Body of pancreas (tissue), 4 donors: ENCODE measurements around the gene MARS2. TPM values are rescaled to one million over a fixed set of nuclear protein-coding genes. Genes with fewer than 3 reads are reported as not detected.
A peak's percentile ranks its signal among the peaks of the same experiment; 100 is the strongest.

Experiments used
- ATAC-seq: fragments of 150-250 bp; one replicate; pipeline ENCODE4 v1.9.1; 2016
- DNase-seq, 4 donors: peaks; one replicate each; pipeline ENCODE4 v3.0.0-alpha.2; 2019
- H3K27ac ChIP-seq, 4 donors: fragments of 200-600 bp; sonication (generic); 1 replicate in 3 of 4; 2 replicates in 1 of 4; pipeline versions ENCODE4 v1.5.1 to v1.6.1; 2016 to 2019; ENCODE audit warnings: mild to moderate bottlenecking in 1 of 4, mixed read lengths in 1 of 4, moderate library complexity in 1 of 4
- H3K27me3 ChIP-seq, 2 donors: fragments of 200-600 bp; sonication (generic); one replicate each; pipeline ENCODE4 v1.6.0; 2016; ENCODE audit warnings: mild to moderate bottlenecking in 1 of 2
- H3K36me3 ChIP-seq, 2 donors: fragments of 200-600 bp; sonication (generic); replicated peaks in 1 of 2; 2 replicates each; pipeline ENCODE4 v1.5.1; 2016; ENCODE audit warnings: low read depth in 2 of 2; ENCODE audit not compliant: insufficient read depth in 1 of 2
- H3K4me1 ChIP-seq: fragments of 200-600 bp; sonication (generic); one replicate; pipeline ENCODE4 v1.6.0; 2016
- H3K4me3 ChIP-seq, 2 donors: fragments of 200-600 bp; sonication (generic); 1 replicate in 1 of 2; 2 replicates in 1 of 2; pipeline ENCODE4 v1.5.1; 2016 to 2019
- H3K9me3 ChIP-seq, 3 donors: fragments of 200-600 bp; sonication (generic); 1 replicate in 2 of 3; 2 replicates in 1 of 3; pipeline ENCODE4 v1.5.1; 2016
- CTCF ChIP-seq, 7 experiments: fragments of 450-650 bp in 4 of 7; fragments of 200-600 bp in 3 of 7; sonication (generic) in 3 of 7; IDR thresholded peaks; one replicate each; pipeline ENCODE4 v1.5.1; 2016 to 2019; ENCODE audit warnings: antibody characterized with exemption in 7 of 7
- POLR2A ChIP-seq, 3 donors: fragments of 450-650 bp; IDR thresholded peaks; one replicate each; pipeline ENCODE4 v1.6.1; 2016; ENCODE audit warnings: antibody characterized with exemption in 3 of 3, mild to moderate bottlenecking in 2 of 3
- WGBS, 2 donors: methylation state at CpG; one replicate each; pipeline ENCODE4 v1.1.5; 2017; 5-methylcytosine and 5-hydroxymethylcytosine counted together
- intact Hi-C: fragments of 100-400 bp; cut with DNase I; formaldehyde crosslinking; loops from one replicate; pipeline ENCODE4 v1.15.1; 2023
- total RNA-seq, 2 donors: library from RNA; depleted of rRNA; stranded (reverse); fragments of >200 nt; gene quantifications; one replicate each; pipeline ENCODE4 v1.1.0, GENCODE V29; 2016

The MARS2 gene
- total RNA-seq, 2 donors from 2014 or later = 6.5 to 12.2 TPM

- intact Hi-C loops = no loop called here
- ATAC-seq = no peak
Measured at GRCh38 chr2:197669077-197669476, 36.1 kb upstream of the MARS2 start.

DNA sequence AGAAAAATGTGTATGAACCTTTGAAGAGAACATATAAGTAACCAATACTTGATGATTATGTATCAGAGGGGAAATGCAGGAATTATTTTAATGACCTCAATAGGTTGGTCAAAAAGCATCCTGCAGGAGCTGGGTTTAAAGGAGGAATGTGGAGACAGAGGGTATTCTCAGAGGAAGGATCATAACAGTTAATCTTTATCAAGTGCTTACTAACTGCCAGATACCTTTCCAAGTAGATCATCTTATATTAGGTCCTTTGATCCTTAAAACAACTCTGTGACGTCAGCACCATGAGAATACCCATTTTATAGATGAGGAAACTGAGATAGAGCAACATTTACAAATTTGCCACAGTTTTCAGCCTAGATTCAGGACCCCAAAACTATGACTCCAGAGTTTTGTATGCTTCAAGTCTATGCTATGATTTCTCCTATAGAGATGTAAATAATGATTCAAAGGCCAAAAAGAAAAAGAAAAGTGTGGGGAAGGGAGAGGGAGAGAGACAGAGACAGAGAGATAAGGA lies 32.7 kb upstream of the MARS2 start:
- no peak for ATAC-seq
- Histone ChIP-seq H3K36me3 (no peaks in the 10 kb centered on the region), H3K27ac (no peak overlapping the region), H3K27me3 (no peaks in the 10 kb centered on the region), H3K9me3 (no peaks in the 10 kb centered on the region), H3K4me3 (no peak overlapping the region), H3K4me1 (no peaks in the 10 kb centered on the region)
- TF ChIP-seq CTCF (IDR thresholded peaks at IDR 0.05) (no peak), POLR2A (IDR thresholded peaks at IDR 0.05) (no peak)
- DNase-seq = no peak
- intact Hi-C loops = no loop called here
- 21 to 24% methylated on average over 1 of the region's 1 CpG for WGBS, 2 donors

More at GRCh38 chr2:197669077-197669476, 36.1 kb upstream of the MARS2 start:
- Histone ChIP-seq H3K4me1 (no peaks in the 10 kb centered on the region), H3K4me3 (no peak overlapping the region), H3K36me3 (no peaks in the 10 kb centered on the region), H3K27me3 (no peaks in the 10 kb centered on the region), H3K27ac (no peak overlapping the region), H3K9me3 (peaks cover 0 to 6% (median 0%) of the 10 kb centered on the region in 3 donors)
- no peak for DNase-seq
- TF ChIP-seq CTCF (IDR thresholded peaks at IDR 0.05) = no peak
- TF ChIP-seq POLR2A (IDR thresholded peaks at IDR 0.05) = no peak

GRCh38 chr2:197673106-197673505 lies 32.1 kb upstream of the MARS2 start:
- Histone ChIP-seq H3K27ac (peak overlapping the region in 2 of 4 donors; percentile 8 to 41), H3K9me3 (no peaks in the 10 kb centered on the region), H3K27me3 (no peaks in the 10 kb centered on the region), H3K36me3 (no peaks in the 10 kb centered on the region), H3K4me3 (no peak overlapping the region), H3K4me1 (no peaks in the 10 kb centered on the region)
- no peak for DNase-seq
- WGBS, 2 donors = 51 to 52% methylated on average over 5 of the region's 5 CpGs
- intact Hi-C loops = no loop called here
- no peak for TF ChIP-seq POLR2A (IDR thresholded peaks at IDR 0.05)
- ATAC-seq = peak; percentile 30

- TF ChIP-seq POLR2A (IDR thresholded peaks at IDR 0.05) (no peak), CTCF (IDR thresholded peaks at IDR 0.05) (no peak)
- no peaks in the 10 kb centered on the region for H3K9me3 ChIP-seq
- H3K4me3 ChIP-seq = no peak overlapping the region
- no peaks in the 10 kb centered on the region for H3K4me1 ChIP-seq
- H3K36me3 ChIP-seq = no peaks in the 10 kb centered on the region
- H3K27ac ChIP-seq = peak overlapping the region in 2 of 4 donors; percentile 8 to 41
- DNase-seq (no peak), ATAC-seq (no peak)
- no peaks in the 10 kb centered on the region for H3K27me3 ChIP-seq
- WGBS, 2 donors = 9 to 22% methylated on average over 1 of the region's 1 CpG
- intact Hi-C loops = no loop called here
Measured at GRCh38 chr2:197673606-197674005, 31.6 kb upstream of the MARS2 start.

DNA sequence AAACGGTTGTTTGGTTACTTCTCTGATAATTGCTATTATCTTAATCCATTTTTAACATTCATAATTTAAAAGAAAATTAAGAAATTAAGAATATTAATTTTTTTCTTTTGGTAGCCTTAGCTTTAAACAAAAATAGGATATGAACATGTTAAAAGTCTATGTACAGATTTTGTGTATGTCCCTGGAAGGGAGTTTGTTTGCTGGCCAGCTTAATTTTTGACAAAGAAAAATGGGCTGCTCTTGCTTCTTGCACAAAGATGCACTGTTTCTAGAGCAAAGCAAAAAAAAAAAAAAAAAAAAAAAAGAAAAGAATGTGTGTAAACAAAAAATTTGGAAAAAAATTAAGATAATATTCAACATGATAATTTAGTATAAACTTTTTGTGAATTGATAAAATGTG lies 31.1 kb upstream of the MARS2 start:
- DNase-seq (no peak), ATAC-seq (no peak)
- H3K27ac ChIP-seq = peak overlapping the region in 2 of 4 donors; percentile 8 to 67
- WGBS, 2 donors = 3 to 23% methylated on average over 1 of the region's 1 CpG
- H3K36me3 ChIP-seq = no peaks in the 10 kb centered on the region
- TF ChIP-seq POLR2A (IDR thresholded peaks at IDR 0.05) (no peak), CTCF (IDR thresholded peaks at IDR 0.05) (no peak)
- no peaks in the 10 kb centered on the region for H3K4me1 ChIP-seq
- H3K27me3 ChIP-seq = no peaks in the 10 kb centered on the region
- intact Hi-C loops = no loop called here
- no peak overlapping the region for H3K4me3 ChIP-seq
- H3K9me3 ChIP-seq = no peaks in the 10 kb centered on the region
